Stimulated activated CD4-positive, alpha-beta T cell treated with anti-CD3 and anti-CD28 coated beads, Interleukin-2, amount 100 ng/mL, for 48 hours (primary cell): ENCODE results near the gene BARX2.

ENCODE experiments used
- DNase-seq, 2 donors: peaks; one replicate each; pipeline ENCODE4 v3.0.0-alpha.2; 2020

BARX2 gene

DNA sequence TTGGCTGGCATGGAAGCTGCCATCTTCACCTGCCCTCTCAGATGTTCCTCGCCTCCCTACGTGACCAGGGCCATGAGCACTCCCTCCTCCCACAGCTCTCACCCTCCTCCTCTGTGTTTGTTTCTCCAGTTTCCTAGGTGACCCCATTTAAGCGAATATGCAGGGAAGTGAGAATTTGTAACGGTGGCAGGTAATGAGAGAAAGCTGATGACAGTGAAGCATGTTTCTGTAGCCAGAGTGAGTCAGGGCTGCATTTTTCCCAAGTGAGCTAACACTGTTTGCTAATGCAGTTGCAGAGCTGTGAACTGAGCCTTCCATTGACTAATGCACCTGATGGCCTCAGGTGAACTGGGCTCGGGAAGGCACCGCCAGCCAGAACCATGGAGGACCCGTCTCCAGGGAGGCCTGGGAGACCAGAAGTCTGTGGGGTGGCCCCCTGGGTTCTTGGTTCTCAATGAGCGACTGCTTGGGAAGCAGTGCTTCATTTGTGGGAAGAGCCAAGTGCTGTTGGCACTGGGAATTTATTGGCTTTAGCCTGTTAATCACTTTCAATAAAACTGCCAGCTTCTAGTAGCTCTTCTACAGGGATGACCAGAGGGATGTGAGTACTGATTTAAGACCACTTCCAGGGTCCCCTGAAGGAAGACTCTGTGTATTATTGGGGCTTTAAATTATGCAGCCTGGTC is 64.5 kb downstream of the BARX2 start:
- no peak for DNase-seq

DNA sequence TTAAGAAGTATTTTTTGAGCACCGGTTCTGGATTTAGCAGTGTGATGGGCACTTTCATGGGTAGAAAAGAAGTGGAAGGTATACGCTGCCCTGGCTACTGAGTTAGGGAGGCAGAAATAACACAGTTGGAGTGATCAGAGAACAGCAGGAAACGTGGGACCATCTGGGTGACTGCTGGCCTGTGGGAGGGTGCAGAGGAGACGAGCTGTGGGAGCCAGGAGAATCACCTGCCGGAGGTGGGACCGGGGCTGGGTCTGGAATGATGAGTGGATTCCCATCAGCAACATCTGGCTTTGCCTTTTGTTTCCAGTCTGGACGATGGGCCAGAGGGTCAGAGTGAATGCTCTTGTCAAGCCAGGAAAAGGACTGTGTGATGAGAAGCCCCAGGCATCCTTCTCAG is 66.5 kb downstream of the BARX2 start:
- DNase-seq, result no peak

DNA sequence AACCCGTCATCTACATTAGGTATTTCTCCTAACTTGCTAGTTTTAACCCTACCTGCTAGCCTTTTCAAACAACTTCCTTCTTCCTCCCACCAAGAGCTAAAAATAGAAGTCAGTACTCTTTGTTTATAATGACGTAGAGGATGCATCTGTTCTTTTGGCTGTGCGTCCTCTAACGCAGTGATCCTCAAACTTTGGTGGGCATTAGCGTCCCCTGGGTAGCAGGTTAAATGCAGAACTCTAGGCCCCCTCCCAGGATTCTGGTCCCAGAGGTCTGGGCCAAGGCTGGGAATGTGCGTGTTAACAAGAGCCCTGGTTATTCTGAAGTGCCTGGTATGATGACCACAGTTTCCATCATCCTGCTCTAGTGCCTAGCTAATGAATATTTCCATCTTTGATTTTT is 67.6 kb downstream of the BARX2 start:
- no peak for DNase-seq

DNA sequence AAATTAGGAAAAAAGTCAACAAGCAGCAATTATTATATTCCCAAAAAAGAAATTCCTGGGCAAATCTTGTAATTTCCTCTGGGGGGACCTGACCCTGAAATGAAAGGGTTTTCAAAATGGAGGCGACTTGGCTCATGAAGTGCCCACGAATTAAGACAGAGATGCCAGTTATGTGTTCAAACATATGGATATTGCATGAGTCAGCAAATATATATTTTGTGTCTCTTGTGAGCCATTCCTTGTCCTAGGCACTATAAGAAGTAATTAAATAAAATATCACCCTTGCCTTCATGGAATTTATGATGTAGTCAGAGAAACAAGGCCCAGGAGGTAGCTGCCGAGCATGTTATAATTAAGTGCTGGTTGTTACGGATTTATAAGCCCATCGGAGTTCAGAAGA is 68.6 kb downstream of the BARX2 start:
- DNase-seq, result no peak

DNA sequence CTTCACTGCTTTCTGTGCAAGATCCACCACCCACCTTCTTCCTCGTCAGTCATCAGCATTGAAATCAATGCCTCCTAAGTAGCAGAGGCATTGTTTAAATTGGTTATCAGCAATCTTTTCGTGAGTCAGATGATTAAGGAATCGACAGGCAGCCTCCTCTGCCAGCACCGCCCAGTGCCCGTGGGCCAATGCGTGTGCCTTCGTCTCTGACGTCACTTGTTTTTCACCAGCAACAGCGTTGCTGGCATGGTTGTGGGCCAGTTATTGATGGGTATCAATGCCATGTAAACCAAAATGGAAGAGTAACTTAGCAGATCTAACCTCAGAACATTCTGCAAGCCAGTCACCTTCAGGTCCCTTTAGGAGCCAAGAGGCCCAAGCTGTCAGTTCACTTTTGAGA is 69.6 kb downstream of the BARX2 start:
- DNase-seq, result no peak

DNA sequence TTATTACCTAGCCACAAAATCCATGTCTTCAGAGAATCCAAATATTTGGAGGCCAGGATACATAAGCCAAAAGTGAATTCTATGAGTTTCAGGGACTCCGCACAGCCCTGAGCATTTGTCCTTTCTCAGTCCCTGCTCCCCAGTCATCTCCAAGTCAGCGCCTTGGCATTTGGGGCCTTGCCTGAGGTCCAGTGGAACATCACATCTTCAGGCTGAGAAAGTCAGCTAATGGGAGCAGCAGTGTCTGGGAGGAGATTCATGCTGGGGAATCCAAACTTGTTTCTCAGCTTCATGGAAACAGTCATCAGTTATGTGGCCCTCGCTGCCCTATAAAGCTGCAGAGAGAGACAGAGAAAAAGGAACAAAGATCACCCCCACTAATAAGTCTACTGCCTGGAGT is 70.9 kb downstream of the BARX2 start:
- DNase-seq, result no peak

DNA sequence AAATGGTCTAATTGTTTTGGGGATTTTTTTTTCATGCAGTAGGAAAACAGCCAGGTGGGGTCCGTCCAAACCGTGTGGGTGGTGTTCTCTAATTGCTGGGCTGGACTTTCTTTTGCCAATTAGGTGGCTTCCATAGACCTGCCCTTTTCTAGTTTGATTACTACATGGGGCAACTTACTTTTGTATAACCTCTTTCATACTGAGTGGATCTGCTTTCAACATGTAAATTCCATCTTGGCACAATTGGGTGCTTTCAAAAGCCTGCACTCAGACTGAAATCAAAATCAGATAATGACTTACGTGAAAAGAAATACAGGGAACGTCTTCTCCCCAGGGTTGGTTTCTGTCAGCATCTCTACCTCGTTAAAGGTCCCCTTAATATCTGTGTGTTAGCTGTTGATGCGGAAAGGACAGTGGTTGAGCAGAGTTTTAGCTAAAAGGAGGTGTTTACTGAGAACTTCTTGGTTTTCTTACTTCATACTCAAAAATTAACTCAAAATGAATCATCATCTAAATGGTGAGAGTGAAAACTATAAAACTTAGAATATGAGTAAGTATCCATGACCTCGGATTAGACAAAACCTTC is 72.1 kb downstream of the BARX2 start:
- DNase-seq, result no peak

DNA sequence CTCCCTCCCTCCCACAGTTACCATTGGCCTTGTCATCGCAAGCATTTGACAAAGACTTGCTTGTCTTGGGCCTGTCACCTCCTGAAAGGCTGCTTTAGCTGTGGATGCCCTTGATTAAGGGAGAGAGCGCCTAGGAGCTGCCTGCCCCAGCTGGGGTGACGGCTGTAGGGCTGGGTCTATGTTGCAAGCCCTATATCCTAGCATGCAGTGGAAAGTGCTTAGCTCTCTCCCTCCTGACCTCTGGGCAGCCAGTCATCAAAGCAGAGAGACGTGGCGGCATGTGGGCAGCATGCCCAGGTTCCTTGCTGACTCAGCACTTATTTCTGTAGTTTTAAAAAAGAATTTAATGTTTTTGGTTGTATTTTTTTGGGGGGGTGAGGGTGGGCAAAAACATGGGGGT is 75.9 kb downstream of the BARX2 start:
- DNase-seq, result no peak

DNA sequence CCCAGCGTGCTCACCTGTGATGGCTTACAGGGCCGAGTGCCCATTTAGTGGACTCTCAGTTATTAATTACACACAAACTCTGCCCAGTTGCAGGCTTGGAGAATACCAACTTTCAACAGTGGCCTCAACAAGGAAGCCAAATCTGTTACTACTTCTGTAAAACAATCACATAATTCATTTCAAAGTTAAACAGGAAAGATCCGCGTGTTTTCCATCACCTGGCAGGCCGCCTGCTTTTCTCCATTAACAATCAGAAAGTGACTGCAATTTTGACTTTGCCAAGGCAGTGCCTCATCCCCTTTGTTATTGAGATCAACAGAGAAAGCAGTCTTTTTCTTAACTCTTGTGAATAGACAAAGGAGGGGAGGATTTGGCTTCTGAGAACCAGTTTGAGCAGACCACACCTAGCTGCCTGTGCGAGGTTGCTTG is 77.7 kb downstream of the BARX2 start:
- DNase-seq, result no peak

DNA sequence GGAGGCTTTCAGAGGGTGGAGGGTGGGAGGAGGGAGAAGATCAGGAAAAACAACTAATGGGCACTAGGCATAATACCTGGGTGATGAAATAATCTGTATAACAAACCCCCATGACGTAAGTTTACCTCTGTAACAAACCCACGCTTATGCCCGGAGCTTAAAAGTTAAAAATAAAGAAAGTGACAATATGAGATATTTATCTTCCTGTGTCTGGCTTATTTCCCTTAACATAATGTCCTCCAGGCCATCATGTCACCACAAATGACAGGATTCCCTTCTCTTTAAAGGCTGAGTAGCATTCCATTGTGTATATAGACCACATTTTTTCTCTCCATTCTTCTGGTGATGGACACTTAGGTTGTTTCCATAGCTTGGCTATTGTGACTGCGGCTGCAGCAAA is 79.5 kb downstream of the BARX2 start:
- no peak for DNase-seq

DNA sequence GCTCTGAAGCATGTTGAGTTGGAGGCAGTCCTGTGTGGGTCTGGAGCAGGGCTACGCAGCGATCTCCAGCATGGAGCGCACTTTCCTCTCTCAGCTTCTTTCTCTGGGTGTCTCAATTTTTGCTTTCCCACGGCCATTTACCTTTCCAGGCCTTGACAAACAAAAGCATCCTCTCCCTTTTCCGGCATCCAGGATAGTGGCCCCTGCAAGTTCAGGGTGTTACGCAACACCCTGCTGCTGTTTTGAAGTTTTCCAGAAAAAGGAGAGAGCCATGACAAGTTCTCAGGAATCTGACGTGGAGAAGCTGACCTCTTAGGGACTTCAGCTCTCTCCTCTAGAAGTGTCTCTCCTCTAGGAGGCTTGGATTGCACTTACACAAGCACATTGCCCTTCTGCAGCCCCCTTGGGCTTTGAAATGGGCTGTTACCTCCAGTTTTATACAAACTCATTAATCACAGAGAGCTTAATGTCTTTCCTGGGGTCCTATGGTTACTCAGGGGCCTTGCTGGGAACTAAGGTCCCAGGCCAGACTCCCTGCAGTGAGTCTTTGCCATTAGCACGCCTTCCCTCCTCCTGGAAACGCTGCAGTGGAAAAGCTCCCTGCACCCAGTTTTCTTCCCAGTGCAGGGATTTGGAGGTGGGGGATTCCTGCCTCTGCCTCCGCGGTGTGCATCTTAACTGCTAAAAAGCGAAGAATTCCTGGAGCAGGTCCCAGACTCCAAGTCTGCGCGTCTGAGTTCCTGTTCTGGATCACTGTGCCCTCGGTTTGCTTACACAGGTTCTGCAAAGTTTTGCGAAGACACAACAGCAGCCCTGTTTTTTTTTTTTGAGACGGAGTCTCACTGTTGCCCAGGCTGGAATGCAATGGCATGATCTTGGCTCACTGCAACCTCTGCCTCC is 80.4 kb downstream of the BARX2 start:
- DNase-seq, result no peak

DNA sequence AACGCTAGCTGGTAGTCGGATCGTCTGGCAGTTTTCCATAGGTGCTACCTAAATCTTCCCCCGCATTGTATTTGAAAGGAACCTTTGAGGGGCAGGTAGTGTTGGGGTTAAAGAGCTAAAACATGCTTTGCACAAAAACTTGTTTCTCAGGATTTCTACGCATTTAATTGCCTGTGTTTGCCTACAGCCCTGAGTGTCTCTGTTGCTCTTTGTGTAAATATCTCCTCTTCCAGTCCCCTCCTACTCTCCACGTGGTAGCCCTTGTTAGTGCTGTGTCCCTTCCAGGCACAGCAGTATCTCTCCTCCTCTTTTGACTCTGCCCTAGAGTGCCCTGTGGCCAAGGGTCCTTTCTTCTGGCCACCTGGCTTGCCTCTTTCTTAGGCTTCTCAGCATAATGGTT is 81.7 kb downstream of the BARX2 start:
- no peak for DNase-seq

DNA sequence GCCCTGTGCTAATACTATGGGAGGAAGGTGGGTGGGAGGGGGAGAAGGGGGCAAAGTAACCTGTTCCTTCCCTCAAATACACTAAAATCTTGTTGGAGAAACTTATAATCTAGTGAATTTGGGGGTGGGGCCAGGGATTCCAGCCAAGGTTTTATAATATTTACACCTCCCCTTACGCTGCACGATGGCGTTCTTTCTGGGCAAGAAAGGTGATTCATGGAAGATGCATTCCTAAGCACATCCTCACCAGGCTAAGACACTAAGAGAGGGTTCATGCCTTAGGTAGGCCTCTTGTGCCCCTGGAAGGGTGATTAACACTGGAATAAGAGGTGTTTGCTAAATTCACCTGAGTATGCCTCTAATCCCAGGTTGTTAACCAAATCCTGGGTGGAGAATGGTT is 82.6 kb downstream of the BARX2 start:
- DNase-seq, result no peak

DNA sequence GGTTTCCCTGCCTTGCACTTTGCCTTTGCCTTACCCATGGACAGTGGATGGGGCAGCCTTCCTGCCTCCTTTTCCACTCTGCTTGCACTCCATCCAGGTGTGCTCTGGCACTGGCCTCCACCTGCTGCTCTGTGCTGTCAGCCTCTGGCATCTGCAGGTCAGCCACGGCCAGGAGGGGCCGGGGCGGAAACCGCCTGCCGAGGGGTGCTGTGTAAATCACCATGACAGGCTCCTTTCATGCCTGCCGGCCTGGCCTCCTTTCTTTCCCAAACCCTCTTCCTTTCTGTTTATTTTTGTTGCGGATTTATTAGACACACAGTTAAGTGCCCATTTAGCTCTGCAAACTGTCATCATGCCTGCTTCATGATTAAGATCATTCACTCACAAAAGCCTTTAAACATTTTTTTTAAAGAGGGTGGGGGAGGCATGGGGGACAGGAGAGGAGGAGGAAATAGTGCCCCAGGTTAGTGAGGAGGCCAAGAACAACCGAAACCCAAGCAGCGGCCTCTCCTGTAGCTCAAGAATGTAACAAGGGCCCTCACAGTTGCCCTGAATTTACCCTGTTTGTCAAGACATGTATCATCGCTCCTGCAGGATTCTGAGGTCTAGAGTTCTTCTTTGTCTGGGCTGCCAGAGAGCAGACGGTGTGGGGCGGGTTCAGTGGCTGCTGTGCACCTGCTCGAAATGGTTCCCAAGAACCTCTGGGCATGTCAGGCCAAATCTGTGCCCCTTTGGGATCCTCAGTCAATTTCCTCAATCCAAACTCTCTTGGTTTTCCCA is 83.3 kb downstream of the BARX2 start:
- DNase-seq, result no peak

DNA sequence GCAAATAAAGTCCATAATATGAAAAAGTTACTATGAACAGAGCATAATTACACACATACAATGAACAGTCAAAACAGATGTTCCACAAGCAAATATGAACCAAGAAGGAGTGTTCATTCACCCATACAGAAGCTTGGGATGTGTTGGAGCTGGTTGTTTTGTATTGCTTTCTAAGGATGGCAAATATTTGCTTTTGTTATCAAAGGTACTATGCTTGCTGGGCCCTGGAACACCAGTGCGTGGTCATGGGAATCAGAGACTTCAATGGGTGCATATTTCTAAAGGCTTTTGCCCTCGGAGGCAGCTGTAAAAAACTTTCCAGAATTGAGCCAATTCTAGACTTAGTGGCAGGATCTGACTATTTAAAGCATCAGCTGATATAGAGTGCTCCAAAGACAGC is 85.1 kb downstream of the BARX2 start:
- DNase-seq, result no peak

DNA sequence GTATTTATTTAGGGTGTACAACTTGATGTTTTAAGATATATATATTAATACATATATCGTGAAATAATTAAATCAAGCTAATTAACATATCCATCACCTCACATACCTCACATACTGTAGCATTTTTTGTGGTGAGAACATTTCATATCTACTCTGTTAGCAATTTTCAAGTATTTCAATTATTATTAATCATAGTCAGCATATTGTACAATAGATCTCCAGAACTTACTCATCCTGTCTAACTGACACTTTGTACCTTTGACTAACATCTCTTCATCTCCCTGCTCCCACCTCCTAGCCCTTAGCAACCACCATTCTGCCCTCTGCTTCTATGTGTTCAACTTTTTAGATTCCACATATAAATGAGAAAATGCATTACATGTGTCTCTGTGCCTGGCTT is 108.4 kb downstream of the BARX2 start:
- no peak for DNase-seq

DNA sequence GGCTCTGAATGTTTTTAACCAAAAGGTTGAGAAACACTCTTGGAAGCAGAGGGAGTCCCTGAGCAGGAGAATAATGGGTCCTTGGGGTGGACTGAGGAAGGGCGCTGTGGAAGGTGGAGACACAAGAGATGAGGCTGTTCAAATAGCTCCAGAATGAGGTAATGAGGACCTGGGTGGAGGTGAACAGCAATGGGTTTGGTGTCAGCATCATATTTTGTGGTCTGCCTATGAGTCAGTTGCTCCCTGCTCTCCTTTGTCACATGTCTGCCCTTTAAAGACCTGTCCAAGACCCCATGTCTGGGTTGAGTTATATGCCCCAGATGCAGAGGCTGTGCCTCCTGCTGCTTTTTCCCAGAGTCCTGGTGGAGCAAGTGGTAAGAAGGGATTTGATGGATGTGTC is 113.6 kb downstream of the BARX2 start:
- DNase-seq, result no peak

DNA sequence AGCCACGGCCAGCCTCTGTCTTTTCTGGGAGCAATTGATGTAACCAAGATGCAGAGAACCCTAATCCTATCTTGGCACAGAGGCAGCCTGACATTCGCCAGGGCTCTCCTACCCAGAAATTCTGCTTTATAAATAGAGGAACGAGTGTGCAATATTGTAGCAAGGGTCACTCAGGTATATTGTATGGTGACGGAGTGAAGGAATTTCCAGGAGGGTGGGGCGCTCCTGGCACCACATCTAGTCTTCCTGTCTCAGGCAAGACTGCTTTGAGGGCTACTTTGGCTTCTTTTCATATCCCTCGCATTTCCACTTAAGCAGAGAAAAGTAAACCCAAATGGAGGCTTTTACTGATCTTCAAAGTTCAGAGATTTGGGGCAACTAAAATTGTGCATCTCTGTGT is 114.4 kb downstream of the BARX2 start:
- DNase-seq, result no peak

DNA sequence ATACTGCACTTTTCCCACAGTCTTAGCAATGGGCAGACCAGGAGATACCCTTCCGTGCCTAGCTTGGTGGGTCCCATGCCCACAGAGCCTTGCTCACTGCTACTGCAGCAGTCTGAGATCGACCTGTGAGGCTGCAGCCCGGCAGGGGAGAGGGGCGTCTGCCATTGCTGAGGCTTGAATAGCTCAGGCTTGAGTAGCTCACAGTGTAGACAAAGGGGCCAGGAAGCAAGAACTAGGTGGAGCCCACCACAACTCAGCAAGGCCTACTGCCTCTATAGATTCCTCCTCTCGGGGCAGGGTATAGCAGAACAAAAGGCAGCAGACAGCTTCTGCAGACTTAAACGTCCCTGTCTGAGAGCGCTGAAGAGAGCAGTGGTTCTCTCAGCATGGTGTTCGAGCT is 118.1 kb downstream of the BARX2 start:
- no peak for DNase-seq
